PC-3 (cell line): ENCODE results near the gene SCUBE3.

ENCODE experiments used
- CTCF ChIP-seq: fragments of 300-600 bp; sonication (generic); conservative IDR thresholded peaks from 2 replicates; pipeline ENCODE4 v1.5.1; 2017; ENCODE audit warnings: antibody characterized with exemption, low read depth, mild to moderate bottlenecking, low read length
- EZH2 ChIP-seq: fragments of 300-600 bp; sonication (generic); IDR thresholded peaks from one replicate; pipeline ENCODE4 v1.6.1; 2017; ENCODE audit warnings: antibody characterized with exemption, mild to moderate bottlenecking, low read length; ENCODE audit not compliant: unreplicated experiment
- EZH2phosphoT487 ChIP-seq: fragments of 300-600 bp; sonication (generic); IDR thresholded peaks from 2 replicates; pipeline ENCODE4 v1.6.1; 2018; ENCODE audit warnings: mild to moderate bottlenecking, antibody characterized with exemption, low read length, borderline replicate concordance

- no peak for TF ChIP-seq CTCF
- TF ChIP-seq EZH2: no peak
- no peak for TF ChIP-seq EZH2phosphoT487
These were observed 4.7 kb downstream of the SCUBE3 start for GRCh38 chr6:35218456-35218855.
